Stimulated activated naive CD8-positive, alpha-beta T cell treated with anti-CD3 and anti-CD28 coated beads, Interleukin-15, Interleukin-2, amounts not matched to agents 100 ng/mL and 50 ng/mL, for 24 hours (primary cell): Measurements from ENCODE around the gene INVS.
"Not testable (repeated sequence)": the region's sequence is repeated elsewhere in the genome, so short reads cannot be mapped to it uniquely, and the experiment has no call there.

Experiments
- H3K27ac Mint-ChIP-seq: one replicate; pipeline ENCODE4 v1.8.0; 2021; ENCODE audit warnings: mild to moderate bottlenecking, mixed read lengths
- H3K27me3 Mint-ChIP-seq: one replicate; pipeline ENCODE4 v1.8.0; 2021; ENCODE audit warnings: mixed read lengths
- H3K36me3 Mint-ChIP-seq: one replicate; pipeline ENCODE4 v1.8.0; 2021; ENCODE audit warnings: low read depth, mixed read lengths
- H3K4me1 Mint-ChIP-seq: one replicate; pipeline ENCODE4 v1.8.0; 2021; ENCODE audit warnings: low read depth, mixed read lengths
- H3K4me3 Mint-ChIP-seq: one replicate; pipeline ENCODE4 v1.8.0; 2021; ENCODE audit warnings: mild to moderate bottlenecking, mixed read lengths
- H3K9me3 Mint-ChIP-seq: one replicate; pipeline ENCODE4 v1.8.0; 2021; ENCODE audit warnings: mixed read lengths

The INVS gene

DNA sequence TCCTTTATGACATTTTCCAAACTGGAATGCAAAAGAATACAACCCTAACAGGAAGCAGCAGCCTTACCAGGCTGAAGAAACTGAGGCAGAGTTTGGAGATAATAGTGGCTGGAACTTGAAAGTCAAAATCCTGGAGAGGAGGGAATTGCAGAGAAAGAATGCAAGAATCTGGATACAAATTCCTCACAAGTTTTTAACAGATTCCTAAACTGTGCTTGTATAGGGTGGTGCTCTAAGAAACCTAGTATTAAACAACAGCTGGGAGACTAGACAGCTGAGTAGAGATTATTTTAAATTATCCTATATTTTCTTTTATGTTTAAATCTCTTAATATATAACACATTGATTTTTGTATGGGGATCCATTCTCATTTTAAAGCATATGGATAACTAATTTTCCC lies 30.7 kb downstream of the INVS start:
- no peaks in the 10 kb centered on the region for H3K27me3 Mint-ChIP-seq
- no peak overlapping the region for H3K27ac Mint-ChIP-seq
- H3K9me3 Mint-ChIP-seq, result no peaks in the 10 kb centered on the region
- no peak overlapping the region for H3K4me3 Mint-ChIP-seq
- peaks cover 62% of the 10 kb centered on the region for H3K36me3 Mint-ChIP-seq
- H3K4me1 Mint-ChIP-seq, result peaks cover 12% of the 10 kb centered on the region

DNA sequence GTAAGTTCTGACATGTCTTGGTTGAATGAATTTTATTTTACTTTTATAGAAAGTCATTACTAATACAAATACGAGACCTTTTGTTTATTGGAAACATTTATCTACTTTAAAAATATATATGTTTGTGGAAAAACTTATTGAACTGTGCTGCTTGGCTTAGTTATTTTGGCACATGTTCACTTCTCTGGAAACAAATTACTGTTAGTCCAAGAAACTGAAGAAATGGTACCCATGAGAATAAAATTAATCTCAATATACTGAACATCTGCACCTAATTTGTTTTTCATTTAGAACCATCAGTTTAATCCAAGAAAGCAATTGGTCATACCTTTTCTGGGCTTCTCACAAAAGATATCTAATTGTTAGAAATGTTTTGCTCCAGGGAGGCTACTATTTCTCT lies 32.2 kb downstream of the INVS start:
- no peaks in the 10 kb centered on the region for H3K9me3 Mint-ChIP-seq
- no peak overlapping the region for H3K27ac Mint-ChIP-seq
- H3K27me3 Mint-ChIP-seq, result no peaks in the 10 kb centered on the region
- H3K4me3 Mint-ChIP-seq, result no peak overlapping the region
- peaks cover 6% of the 10 kb centered on the region for H3K4me1 Mint-ChIP-seq
- H3K36me3 Mint-ChIP-seq, result peaks cover 53% of the 10 kb centered on the region

DNA sequence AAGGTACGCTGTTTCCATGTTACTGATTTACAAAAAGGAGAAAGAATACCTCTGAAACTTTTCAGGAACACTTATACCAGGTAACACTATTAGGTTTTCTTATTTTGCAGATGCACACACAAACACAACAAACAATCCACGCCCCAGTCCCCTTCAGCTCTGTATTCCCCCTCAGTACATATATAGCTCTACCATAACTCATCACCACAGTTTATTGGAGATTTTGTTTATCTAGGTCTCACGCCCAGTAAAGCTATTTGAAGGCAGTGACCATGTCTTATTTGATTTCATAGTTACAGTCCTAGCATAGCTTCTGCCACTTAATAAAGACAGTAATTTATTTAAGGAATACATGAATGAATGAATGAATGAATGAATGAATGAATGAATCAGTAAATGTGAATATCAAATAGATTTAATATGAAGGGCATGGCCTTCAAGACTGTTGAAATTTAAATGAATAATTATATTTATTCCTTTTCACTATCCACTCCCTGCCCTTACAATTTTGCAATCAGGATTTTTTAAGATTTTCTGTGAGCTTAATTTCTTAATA lies 32.9 kb downstream of the INVS start:
- no peaks in the 10 kb centered on the region for H3K9me3 Mint-ChIP-seq
- H3K4me1 Mint-ChIP-seq, result peaks cover 6% of the 10 kb centered on the region
- no peak overlapping the region for H3K27ac Mint-ChIP-seq
- H3K4me3 Mint-ChIP-seq, result no peak overlapping the region
- H3K36me3 Mint-ChIP-seq, result peaks cover 49% of the 10 kb centered on the region
- no peaks in the 10 kb centered on the region for H3K27me3 Mint-ChIP-seq

DNA sequence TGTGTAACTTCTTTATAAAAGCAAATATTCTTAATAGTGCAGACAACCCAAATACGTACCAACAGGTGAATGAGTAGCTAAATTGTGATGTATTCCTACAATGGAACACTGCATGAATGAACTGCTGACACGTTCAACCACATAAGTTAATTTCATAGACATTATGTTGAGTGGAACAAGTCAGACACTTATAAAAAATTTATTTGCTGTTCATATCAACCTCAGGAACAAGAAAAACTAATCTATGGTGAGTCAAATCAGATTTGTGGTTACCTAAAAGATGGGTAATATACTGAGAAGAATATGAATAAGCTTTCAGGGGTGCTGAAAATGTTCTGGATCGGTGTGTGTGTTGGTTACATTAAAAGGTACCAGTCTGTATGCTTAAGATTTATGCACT lies 35.7 kb downstream of the INVS start:
- H3K27ac Mint-ChIP-seq, result no peak overlapping the region
- no peaks in the 10 kb centered on the region for H3K9me3 Mint-ChIP-seq
- H3K4me3 Mint-ChIP-seq, result no peak overlapping the region
- H3K27me3 Mint-ChIP-seq, result no peaks in the 10 kb centered on the region
- peaks cover 6% of the 10 kb centered on the region for H3K4me1 Mint-ChIP-seq
- H3K36me3 Mint-ChIP-seq, result peaks cover 39% of the 10 kb centered on the region

DNA sequence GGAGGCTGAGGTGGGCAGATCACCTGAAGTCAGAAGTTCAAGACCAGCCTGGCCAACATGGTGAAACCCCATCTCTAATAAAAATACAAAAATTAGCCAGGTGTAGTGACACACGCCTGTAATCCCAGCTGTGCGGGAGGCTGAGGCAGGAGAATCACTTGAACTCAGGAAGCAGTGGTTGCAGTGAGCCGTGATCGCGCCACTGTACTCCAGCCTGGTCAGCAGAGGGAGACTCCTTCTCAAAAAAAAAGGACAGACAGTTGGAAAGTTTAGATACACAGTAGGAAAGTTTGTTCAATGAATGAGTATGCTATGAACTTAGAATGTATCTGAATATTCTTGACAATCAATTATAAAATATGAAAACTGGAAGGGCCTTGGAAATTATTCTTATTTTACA lies 37.8 kb downstream of the INVS start:
- not testable (repeated sequence) for H3K4me1 Mint-ChIP-seq, H3K27me3 Mint-ChIP-seq, H3K27ac Mint-ChIP-seq, H3K4me3 Mint-ChIP-seq, H3K9me3 Mint-ChIP-seq
- peaks cover 25% of the 10 kb centered on the region for H3K36me3 Mint-ChIP-seq

DNA sequence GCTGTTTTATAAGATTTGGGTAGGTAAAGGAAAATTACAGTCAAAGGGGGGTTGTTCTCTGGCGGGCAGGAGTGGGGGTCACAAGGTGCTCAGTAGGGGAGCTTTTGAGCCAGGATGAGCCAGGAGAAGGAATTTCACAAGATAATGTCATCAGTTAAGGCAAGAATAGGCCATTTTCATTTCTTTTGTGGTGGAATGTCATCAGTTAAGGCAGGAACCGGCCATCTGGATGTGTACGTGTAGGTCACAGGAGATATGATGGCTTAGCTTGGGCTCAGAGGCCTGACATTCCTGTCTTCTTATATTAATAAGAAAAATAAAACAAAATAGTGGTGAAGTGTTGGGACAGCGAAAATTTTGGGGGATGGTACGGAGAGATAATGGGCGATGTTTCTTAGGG lies 41.3 kb downstream of the INVS start:
- H3K36me3 Mint-ChIP-seq, H3K27me3 Mint-ChIP-seq, H3K4me1 Mint-ChIP-seq, H3K27ac Mint-ChIP-seq, H3K9me3 Mint-ChIP-seq, H3K4me3 Mint-ChIP-seq: not testable (repeated sequence)

DNA sequence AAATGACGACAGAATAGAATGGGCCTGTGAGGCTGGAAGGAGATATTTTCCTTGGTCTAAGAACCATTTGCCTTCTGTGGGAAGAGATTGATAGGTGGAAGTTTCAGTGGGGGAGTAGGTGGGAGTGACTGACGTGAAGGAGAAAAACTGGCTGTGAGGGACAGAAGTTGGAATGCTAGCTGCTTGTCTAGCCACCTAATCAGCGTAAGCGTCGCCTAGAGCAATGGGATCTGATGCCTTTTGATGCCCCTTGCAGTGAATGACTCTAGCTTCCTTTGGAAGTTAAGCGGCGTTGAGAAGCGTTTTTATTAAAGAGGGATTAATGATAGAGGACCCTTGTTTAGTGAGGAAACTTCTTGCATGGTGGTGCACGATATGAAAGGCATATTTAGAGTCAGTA lies 42.8 kb downstream of the INVS start:
- H3K27ac Mint-ChIP-seq, H3K27me3 Mint-ChIP-seq, H3K36me3 Mint-ChIP-seq, H3K4me3 Mint-ChIP-seq, H3K9me3 Mint-ChIP-seq, H3K4me1 Mint-ChIP-seq: not testable (repeated sequence)

DNA sequence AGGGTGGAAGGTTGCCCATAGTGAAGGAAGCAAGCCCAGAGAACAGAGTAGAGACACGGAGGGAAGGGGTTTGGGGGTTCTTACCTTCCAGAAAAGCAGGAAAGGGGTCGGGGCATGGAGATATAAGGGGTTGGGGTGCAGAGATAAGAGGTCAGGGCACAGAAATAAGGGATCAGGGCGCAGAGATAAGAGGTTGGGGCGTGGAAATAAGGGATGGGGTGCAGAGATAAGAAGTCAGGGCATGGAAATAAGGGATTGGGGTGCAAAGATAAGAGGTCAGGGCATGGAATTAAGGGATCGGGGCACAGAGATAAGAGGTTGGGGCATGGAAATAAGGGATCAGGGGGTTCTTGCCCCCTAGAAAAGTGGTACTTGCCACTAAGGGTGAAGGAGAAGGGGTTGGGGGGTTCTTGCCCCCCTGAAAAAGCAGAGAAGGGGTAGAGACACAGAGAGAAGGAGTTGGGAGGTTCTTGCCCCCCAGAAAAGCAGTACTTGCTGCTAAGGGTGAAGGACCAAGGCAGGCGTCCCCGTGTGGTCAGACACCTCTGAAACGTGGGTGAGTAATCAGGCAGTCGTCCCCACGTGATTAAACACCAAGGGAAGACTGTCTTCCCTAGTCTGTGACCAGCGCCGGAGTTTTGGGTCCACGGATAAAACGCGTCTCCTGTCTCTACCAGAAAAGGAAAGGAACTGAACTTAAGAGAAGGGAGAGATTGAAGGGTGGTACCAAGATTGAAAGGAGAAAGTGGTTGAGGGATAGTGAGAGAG lies 46.3 kb downstream of the INVS start:
- not testable (repeated sequence) for H3K4me1 Mint-ChIP-seq, H3K27ac Mint-ChIP-seq, H3K36me3 Mint-ChIP-seq

DNA sequence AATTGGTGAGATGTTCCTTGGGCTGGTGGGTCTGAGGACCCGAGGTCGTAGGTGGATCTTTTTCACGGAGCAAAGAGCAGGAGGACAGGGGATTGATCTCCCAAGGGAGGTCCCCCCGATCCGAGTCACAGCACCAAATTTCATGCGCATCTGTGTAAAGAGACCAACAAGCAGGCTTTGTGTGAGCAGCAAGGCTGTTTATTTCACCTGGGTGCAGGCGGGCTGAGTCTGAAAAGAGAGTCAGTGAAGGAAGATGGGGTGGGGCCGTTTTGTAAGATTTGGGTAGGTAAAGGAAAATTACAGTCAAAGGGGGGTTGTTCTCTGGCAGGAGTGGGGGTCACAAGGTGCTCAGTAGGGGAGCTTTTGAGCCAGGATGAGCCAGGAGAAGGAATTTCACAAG lies 46.9 kb downstream of the INVS start:
- not testable (repeated sequence) for H3K27me3 Mint-ChIP-seq, H3K36me3 Mint-ChIP-seq, H3K4me3 Mint-ChIP-seq, H3K9me3 Mint-ChIP-seq, H3K27ac Mint-ChIP-seq, H3K4me1 Mint-ChIP-seq

More for the DNA sequence above, 46.3 kb downstream of the INVS start:
- H3K4me3 Mint-ChIP-seq, H3K27me3 Mint-ChIP-seq, H3K9me3 Mint-ChIP-seq: not testable (repeated sequence)

DNA sequence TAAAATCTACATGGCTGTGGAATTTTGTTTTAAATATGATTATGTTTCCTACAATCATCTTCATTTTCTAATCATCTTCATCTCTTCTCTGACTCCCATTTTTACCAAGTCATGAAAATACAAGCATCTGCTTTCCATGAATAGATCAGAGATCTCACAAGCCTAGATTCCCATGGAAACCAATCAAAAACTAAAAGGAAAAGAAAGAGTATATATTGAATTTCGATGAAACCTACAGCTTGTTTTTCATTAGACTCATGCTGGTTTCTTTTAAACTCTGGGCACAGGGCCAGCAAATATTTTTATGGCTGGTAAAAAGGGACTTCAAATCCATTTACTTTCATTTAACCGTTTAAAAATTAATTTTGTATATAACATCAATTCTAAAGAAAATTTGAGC lies 51.2 kb downstream of the INVS start:
- Mint-ChIP-seq H3K27ac (no peak overlapping the region), H3K4me1 (no peaks in the 10 kb centered on the region), H3K9me3 (no peaks in the 10 kb centered on the region), H3K27me3 (no peaks in the 10 kb centered on the region), H3K4me3 (no peak overlapping the region), H3K36me3 (peaks cover 5% of the 10 kb centered on the region)

DNA sequence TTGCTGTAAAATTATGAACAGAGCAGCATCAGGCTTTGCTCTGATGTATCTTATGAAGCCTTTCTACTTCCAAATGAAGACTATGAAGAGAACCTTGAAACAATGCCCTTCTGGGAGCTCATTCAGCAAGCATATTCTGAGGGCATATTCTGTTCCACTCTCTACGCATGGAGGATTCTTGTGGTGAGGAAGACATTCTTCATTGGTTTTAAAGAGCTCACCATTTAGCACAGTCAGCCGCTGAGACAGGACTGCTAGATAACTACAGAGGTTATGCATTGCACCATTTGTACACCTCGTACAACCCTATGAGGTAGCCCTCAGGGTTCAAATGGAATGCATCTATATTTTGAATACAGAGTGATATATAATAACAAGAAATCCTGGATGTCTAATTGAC lies 61.0 kb downstream of the INVS start:
- peaks cover 28% of the 10 kb centered on the region for H3K36me3 Mint-ChIP-seq
- no peaks in the 10 kb centered on the region for H3K4me1 Mint-ChIP-seq
- H3K27ac Mint-ChIP-seq, result no peak overlapping the region
- no peaks in the 10 kb centered on the region for H3K27me3 Mint-ChIP-seq
- no peaks in the 10 kb centered on the region for H3K9me3 Mint-ChIP-seq
- no peak overlapping the region for H3K4me3 Mint-ChIP-seq

DNA sequence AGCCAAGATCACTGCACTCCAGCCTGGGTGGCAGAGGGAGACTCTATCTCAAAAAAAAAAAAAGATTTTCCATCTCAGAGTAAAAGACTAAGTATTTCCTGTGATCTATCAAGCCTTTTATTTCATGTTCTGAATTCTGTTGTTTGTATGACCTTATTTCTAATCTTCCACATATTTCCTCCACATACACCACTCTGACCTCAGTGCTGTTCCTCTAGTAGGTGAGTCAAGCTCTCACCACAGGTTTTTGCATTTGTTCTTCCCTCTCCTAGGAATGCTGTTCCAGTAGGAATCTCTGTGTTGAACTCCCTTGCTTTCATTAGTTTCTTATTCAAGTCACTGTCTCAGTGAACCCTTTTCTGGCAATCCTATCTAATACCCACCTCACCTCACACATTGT lies 68.1 kb downstream of the INVS start:
- H3K36me3 Mint-ChIP-seq, result peaks cover 21% of the 10 kb centered on the region
- no peaks in the 10 kb centered on the region for H3K27me3 Mint-ChIP-seq
- H3K4me3 Mint-ChIP-seq, result no peak overlapping the region
- H3K4me1 Mint-ChIP-seq, result no peaks in the 10 kb centered on the region
- H3K9me3 Mint-ChIP-seq, result peaks cover 8% of the 10 kb centered on the region
- no peak overlapping the region for H3K27ac Mint-ChIP-seq

DNA sequence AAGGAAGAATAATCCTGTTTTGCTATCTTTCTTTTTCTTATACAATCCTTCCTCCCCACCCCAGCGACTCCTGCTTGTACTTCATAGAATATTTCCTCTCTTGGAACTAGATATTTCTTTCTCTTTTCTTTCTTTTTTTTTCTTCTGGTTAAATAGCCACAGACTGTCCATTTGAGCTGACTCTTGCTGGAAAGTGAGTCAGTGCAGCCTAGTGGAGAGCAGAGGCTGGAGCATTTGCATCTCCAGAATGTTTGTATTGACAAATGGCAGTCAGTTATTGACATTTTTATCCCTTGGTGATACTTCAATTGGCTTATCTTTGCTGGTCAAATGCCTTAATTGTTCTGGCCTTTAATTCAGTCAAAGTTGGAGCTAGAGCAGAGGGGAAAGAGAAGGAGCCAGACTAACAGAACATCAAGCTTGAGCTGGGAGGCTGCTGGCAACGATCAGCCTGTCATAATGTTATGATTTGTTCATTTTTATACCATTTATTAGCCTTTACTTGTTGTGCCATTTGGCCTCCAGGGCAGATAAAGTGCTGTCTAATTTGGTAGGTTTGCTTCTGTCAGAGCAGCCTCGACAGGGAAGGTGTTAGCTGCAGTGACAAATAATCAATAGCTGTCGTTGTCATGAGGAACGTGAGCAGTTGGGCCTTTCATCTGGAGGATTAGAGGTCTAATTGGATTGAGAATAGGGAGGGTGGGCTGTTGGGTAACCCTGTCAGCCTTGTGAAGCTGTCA lies 69.0 kb downstream of the INVS start:
- H3K36me3 Mint-ChIP-seq, result peaks cover 30% of the 10 kb centered on the region
- no peaks in the 10 kb centered on the region for H3K27me3 Mint-ChIP-seq
- peaks cover 18% of the 10 kb centered on the region for H3K9me3 Mint-ChIP-seq
- H3K27ac Mint-ChIP-seq, result no peak overlapping the region
- H3K4me3 Mint-ChIP-seq, result no peak overlapping the region
- no peaks in the 10 kb centered on the region for H3K4me1 Mint-ChIP-seq

DNA sequence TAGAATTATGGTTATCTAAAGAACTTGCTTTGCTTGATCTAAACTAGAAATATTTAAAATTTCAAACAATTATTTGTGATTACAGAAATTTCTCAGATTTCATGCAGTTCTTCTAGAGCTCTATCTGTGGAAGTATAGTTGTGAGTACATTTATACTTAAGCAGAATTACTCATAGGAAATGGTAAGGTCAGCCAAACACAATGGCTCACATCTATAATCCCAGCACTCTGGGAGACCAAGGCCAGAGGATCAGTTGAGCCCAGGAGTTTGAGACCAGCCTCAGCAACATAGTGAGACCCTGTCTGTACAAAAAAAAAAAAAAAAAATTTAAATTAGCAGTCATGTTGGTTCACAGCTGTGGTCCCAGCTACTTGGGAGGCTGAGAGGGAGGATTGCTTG lies 71.0 kb downstream of the INVS start:
- Mint-ChIP-seq H3K4me3 (no peak overlapping the region), H3K27me3 (no peaks in the 10 kb centered on the region), H3K9me3 (peaks cover 30% of the 10 kb centered on the region), H3K4me1 (no peaks in the 10 kb centered on the region), H3K27ac (no peak overlapping the region), H3K36me3 (peaks cover 43% of the 10 kb centered on the region)

DNA sequence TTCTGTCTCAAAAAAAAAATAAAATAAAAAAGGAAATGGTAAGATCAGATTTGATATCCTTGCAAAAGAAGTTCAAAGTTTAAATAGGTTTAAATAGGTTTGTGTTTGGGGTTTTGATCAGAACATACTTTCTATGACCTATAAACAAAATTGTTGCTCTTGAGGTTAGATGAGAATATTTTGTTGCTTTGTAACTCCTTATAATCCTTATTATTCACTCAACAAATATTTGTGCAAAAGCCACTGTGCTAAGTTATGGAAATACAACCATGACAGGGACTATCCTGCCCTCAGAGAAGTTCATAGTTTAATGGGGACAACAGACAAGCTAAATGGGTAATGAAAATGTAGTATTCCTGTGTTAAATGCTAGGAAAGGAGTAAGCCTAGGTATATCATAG lies 71.5 kb downstream of the INVS start:
- no peak overlapping the region for H3K4me3 Mint-ChIP-seq
- H3K9me3 Mint-ChIP-seq, result peaks cover 31% of the 10 kb centered on the region
- peaks cover 45% of the 10 kb centered on the region for H3K36me3 Mint-ChIP-seq
- no peak overlapping the region for H3K27ac Mint-ChIP-seq
- H3K4me1 Mint-ChIP-seq, result no peaks in the 10 kb centered on the region
- no peaks in the 10 kb centered on the region for H3K27me3 Mint-ChIP-seq

DNA sequence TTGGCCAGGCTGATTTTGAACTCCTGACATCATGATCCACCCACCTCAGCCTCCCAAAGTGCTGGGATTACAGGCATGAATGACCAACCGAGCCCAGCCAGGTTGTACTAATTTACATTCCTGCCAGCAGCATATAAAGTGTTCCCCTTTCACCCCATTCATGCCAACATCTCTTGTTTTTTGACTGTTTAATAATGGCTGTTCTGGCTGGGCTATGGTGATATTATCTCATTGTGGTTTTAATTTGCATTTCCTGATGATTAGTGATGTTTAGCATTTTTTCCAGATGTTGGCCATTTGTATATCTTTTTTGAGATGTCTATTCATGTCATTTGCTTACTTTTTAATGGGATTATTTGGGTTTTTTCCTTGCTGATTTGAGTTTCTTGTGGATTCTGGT lies 87.3 kb downstream of the INVS start:
- H3K4me3 Mint-ChIP-seq, result no peak overlapping the region
- peaks cover 52% of the 10 kb centered on the region for H3K36me3 Mint-ChIP-seq
- no peak overlapping the region for H3K27ac Mint-ChIP-seq
- H3K4me1 Mint-ChIP-seq, result no peaks in the 10 kb centered on the region
- H3K9me3 Mint-ChIP-seq, result peaks cover 37% of the 10 kb centered on the region
- H3K27me3 Mint-ChIP-seq, result no peaks in the 10 kb centered on the region
